IMR-90 (cell line): ENCODE data around the gene WASL. TPM values are rescaled to one million over a fixed set of nuclear protein-coding genes. Genes with fewer than 3 reads are reported as not detected.

Experiments used
- ATAC-seq: fragments of 200-7000 bp; cut with Tn5 transposase; 2 replicates; pipeline ENCODE4 v1.9.1; 2020; ENCODE audit warnings: low read depth, mild to moderate bottlenecking, moderate library complexity
- BruUV-seq: library from RNA; stranded (reverse); fragments of 400-500 nt; replicated peaks from 2 replicates; lab custom pipeline; 2021; lab: Mats Ljungman, UMichigan
- CTCF ChIA-PET: fragments of 300-600 bp; formaldehyde crosslinking; extraction: SDS; loops from one replicate; lab custom pipeline; 2021; ENCODE audit warnings: antibody characterized with exemption; lab: Yijun Ruan, JAX
- POLR2A ChIA-PET: fragments of 300-600 bp; sonication (Branson Sonifier 250); formaldehyde crosslinking; loops from one replicate; lab custom pipeline; 2022; ENCODE audit warnings: antibody characterized with exemption; ENCODE audit not compliant: unreplicated experiment; lab: Charles Lee
- DNase-seq: peaks from one replicate; pipeline ENCODE4 v3.0.0; 2013
- H2AFZ ChIP-seq: replicated peaks from 2 replicates; pipeline ENCODE3; 2013; ENCODE audit warnings: low read length, mild to moderate bottlenecking; ENCODE audit not compliant: poor library complexity
- H2AK5ac ChIP-seq: 2 replicates; pipeline ENCODE4 v1.6.1; 2013; ENCODE audit warnings: low read depth, low read length, inconsistent platforms
- H2AK9ac ChIP-seq: replicated peaks from 2 replicates; pipeline ENCODE3; 2013; ENCODE audit warnings: mild to moderate bottlenecking, low read depth, low read length, moderate library complexity; ENCODE audit not compliant: poor library complexity
- H2BK120ac ChIP-seq: 2 replicates; pipeline ENCODE4 v1.6.1; 2013; ENCODE audit warnings: low read depth, low read length, inconsistent platforms
- H2BK15ac ChIP-seq: 3 replicates; pipeline ENCODE4 v1.6.1; 2013; ENCODE audit warnings: low read depth, low read length, inconsistent platforms
- H2BK20ac ChIP-seq: 2 replicates; pipeline ENCODE4 v1.6.1; 2013; ENCODE audit warnings: low read depth, mild to moderate bottlenecking, inconsistent platforms, low read length, moderate library complexity
- H2BK5ac ChIP-seq: 2 replicates; pipeline ENCODE4 v1.6.1; 2013; ENCODE audit warnings: mild to moderate bottlenecking, low read depth, low read length, inconsistent platforms; ENCODE audit not compliant: poor library complexity, severe bottlenecking
- H3K14ac ChIP-seq: replicated peaks from 2 replicates; pipeline ENCODE4 v1.6.1; 2013; ENCODE audit warnings: low read depth, low read length, inconsistent platforms
- H3K18ac ChIP-seq: 2 replicates; pipeline ENCODE4 v1.6.1; 2013; ENCODE audit warnings: low read depth, low read length, control low read depth
- H3K23ac ChIP-seq: 2 replicates; pipeline ENCODE4 v1.6.1; 2013; ENCODE audit warnings: low read depth, low read length, inconsistent platforms
- H3K27ac ChIP-seq: 2 replicates; pipeline ENCODE4 v1.5.1; 2013; ENCODE audit warnings: mild to moderate bottlenecking, control low read depth, low read length; ENCODE audit not compliant: insufficient read depth
- H3K27me3 ChIP-seq: 2 replicates; pipeline ENCODE4 v1.6.1; 2013; ENCODE audit warnings: low read length; ENCODE audit not compliant: control insufficient read depth, insufficient read depth
- H3K36me3 ChIP-seq: 2 replicates; pipeline ENCODE4 v1.6.1; 2013; ENCODE audit warnings: low read length, mixed read lengths; ENCODE audit not compliant: control insufficient read depth, insufficient read depth
- H3K4ac ChIP-seq: 2 replicates; pipeline ENCODE4 v1.6.1; 2013; ENCODE audit warnings: low read depth, low read length, inconsistent platforms
- H3K4me1 ChIP-seq: 2 replicates; pipeline ENCODE4 v1.6.1; 2013; ENCODE audit warnings: low read length, mixed read lengths; ENCODE audit not compliant: control insufficient read depth, insufficient read depth
- H3K4me2 ChIP-seq: 2 replicates; pipeline ENCODE4 v1.6.1; 2013; ENCODE audit warnings: low read depth, mild to moderate bottlenecking, control low read depth, low read length, moderate library complexity
- H3K4me3 ChIP-seq: 2 replicates; pipeline ENCODE4 v1.5.1; 2013; ENCODE audit warnings: low read depth, mild to moderate bottlenecking, control low read depth, low read length, moderate library complexity; ENCODE audit not compliant: insufficient read depth
- H3K56ac ChIP-seq: 2 replicates; pipeline ENCODE4 v1.6.1; 2013; ENCODE audit warnings: low read length, inconsistent platforms; ENCODE audit not compliant: insufficient read depth; ENCODE audit errors: extremely low read depth
- H3K79me1 ChIP-seq, 2 experiments: 2 replicates each; pipeline ENCODE4 v1.6.1; 2013; ENCODE audit warnings: low read length in 2 of 2, inconsistent platforms in 1 of 2, low read depth in 1 of 2
- H3K9ac ChIP-seq: 2 replicates; pipeline ENCODE4 v1.6.1; 2013; ENCODE audit warnings: low read depth, low read length, control low read depth
- H3K9me1 ChIP-seq: 2 replicates; pipeline ENCODE4 v1.6.1; 2013; ENCODE audit warnings: low read length, inconsistent platforms; ENCODE audit not compliant: insufficient read depth
- H3K9me3 ChIP-seq: 2 replicates; pipeline ENCODE4 v1.6.1; 2013; ENCODE audit warnings: low read length; ENCODE audit not compliant: control insufficient read depth, insufficient read depth
- H4K20me1 ChIP-seq: 2 replicates; pipeline ENCODE4 v1.6.1; 2013; ENCODE audit warnings: low read length, inconsistent platforms; ENCODE audit not compliant: insufficient read depth
- H4K5ac ChIP-seq: 2 replicates; pipeline ENCODE4 v1.6.1; 2013; ENCODE audit warnings: mild to moderate bottlenecking, low read depth, low read length, control low read depth
- H4K8ac ChIP-seq, 2 experiments: 2 replicates each; pipeline ENCODE4 v1.6.1; 2013; ENCODE audit warnings: low read depth in 2 of 2, low read length in 2 of 2, control low read depth in 1 of 2, inconsistent platforms in 1 of 2
- H4K91ac ChIP-seq: 2 replicates; pipeline ENCODE4 v1.6.1; 2013; ENCODE audit warnings: low read depth, low read length, inconsistent platforms; ENCODE audit not compliant: insufficient read depth
- BHLHE40 ChIP-seq: fragments of 150-350 bp; IDR thresholded peaks from 2 replicates; pipeline ENCODE4 v1.6.1; 2016; ENCODE audit warnings: mild to moderate bottlenecking, low read depth, low read length
- CEBPB ChIP-seq: IDR thresholded peaks from 2 replicates; pipeline ENCODE4 v1.6.1; 2012; ENCODE audit warnings: low read depth, low read length, improper control_type of control experiment
- CHD1 ChIP-seq: IDR thresholded peaks from 2 replicates; pipeline ENCODE4 v1.6.1; 2012; ENCODE audit warnings: low read depth, low read length, improper control_type of control experiment
- FOS ChIP-seq: fragments of 150-350 bp; IDR thresholded peaks from 2 replicates; pipeline ENCODE4 v1.6.1; 2016; ENCODE audit warnings: low read depth, low read length
- MAFK ChIP-seq: IDR thresholded peaks from 2 replicates; pipeline ENCODE4 v1.6.1; 2012; ENCODE audit warnings: low read depth, low read length, improper control_type of control experiment
- MAZ ChIP-seq: IDR thresholded peaks from 2 replicates; pipeline ENCODE4 v1.6.1; 2012; ENCODE audit warnings: low read depth, mild to moderate bottlenecking, low read length, improper control_type of control experiment, moderate library complexity, borderline replicate concordance
- MXI1 ChIP-seq: IDR thresholded peaks from 2 replicates; pipeline ENCODE4 v1.6.1; 2012; ENCODE audit warnings: low read depth, mild to moderate bottlenecking, low read length, moderate library complexity, borderline replicate concordance
- NFE2L2 ChIP-seq: fragments of 150-350 bp; IDR thresholded peaks from 2 replicates; pipeline ENCODE4 v1.6.1; 2016; ENCODE audit warnings: low read depth, mild to moderate bottlenecking, low read length
- POLR2A ChIP-seq: IDR thresholded peaks from 2 replicates; pipeline ENCODE4 v1.6.1; 2012; ENCODE audit warnings: mild to moderate bottlenecking, low read depth, low read length
- RAD21 ChIP-seq: IDR thresholded peaks from 2 replicates; pipeline ENCODE4 v1.6.1; 2012; ENCODE audit warnings: low read length, improper control_type of control experiment
- RCOR1 ChIP-seq: IDR thresholded peaks from 2 replicates; pipeline ENCODE4 v1.6.1; 2012; ENCODE audit warnings: mild to moderate bottlenecking, low read length, improper control_type of control experiment; ENCODE audit not compliant: insufficient replicate concordance
- RFX5 ChIP-seq: IDR thresholded peaks from 2 replicates; pipeline ENCODE4 v1.8.0; 2012; ENCODE audit warnings: low read depth, mild to moderate bottlenecking, low read length, moderate library complexity
- SMC3 ChIP-seq: fragments of 150-350 bp; IDR thresholded peaks from 2 replicates; pipeline ENCODE4 v1.6.1; 2016; ENCODE audit warnings: low read depth, mild to moderate bottlenecking, antibody characterized with exemption, low read length, moderate library complexity
- WGBS, 2 experiments: methylation state at CpG; one replicate each; pipeline versions ENCODE4 v1.1.5 to v1.1.7; 2013; ENCODE audit warnings: missing lambda C conversion rate in 2 of 2; ENCODE audit not compliant: insufficient read length in 1 of 2; ENCODE audit errors: extremely low coverage in 2 of 2; 5-methylcytosine and 5-hydroxymethylcytosine counted together
- dilution Hi-C: fragments of 300-500 bp; cut with HindIII; formaldehyde crosslinking; loops from one replicate; pipeline ENCODE4 v1.14.3; 2018; ENCODE audit warnings: low sequenced_read_pairs; ENCODE audit not compliant: unreplicated experiment
- in situ Hi-C: fragments of 300-500 bp; cut with MboI; formaldehyde crosslinking; loops from 3 replicates; pipeline ENCODE4 v1.14.3; 2019; ENCODE audit warnings: low sequenced_read_pairs, inconsistent platforms, mixed read lengths
- intact Hi-C: fragments of 100-400 bp; cut with micrococcal nuclease; formaldehyde crosslinking; loops from 2 replicates; pipeline ENCODE4 v1.10.0; 2022
- polyA plus RNA-seq, 3 experiments: library from polyadenylated mRNA; depleted of rRNA; stranded (reverse); fragments of >200 nt; gene quantifications; 2 replicates each; pipeline ENCODE4 v1.2.3, GENCODE V29; 2012; ENCODE audit warnings: low replicate concordance in 1 of 3
- total RNA-seq: library from RNA; depleted of rRNA; stranded (reverse); fragments of >200 nt; gene quantifications from 2 replicates; pipeline ENCODE4 v1.2.3, GENCODE V29; 2012
- TF ChIP-seq, protein P1 (sequence below): fragments of 150-350 bp; IDR thresholded peaks from 2 replicates; pipeline ENCODE4 v1.6.1; 2017; ENCODE audit warnings: mild to moderate bottlenecking, antibody characterized with exemption, low read length, low read depth
- TF ChIP-seq, protein P2 (sequence below): fragments of 150-350 bp; IDR thresholded peaks from 2 replicates; pipeline ENCODE4 v1.6.1; 2016; ENCODE audit warnings: low read depth, mild to moderate bottlenecking, low read length, moderate library complexity, borderline replicate concordance

WASL gene
- total and polyA plus RNA-seq, 2 of the 4 experiments (the other 2 are of a cell fraction) = 2.3 to 7.9 TPM

DNA sequence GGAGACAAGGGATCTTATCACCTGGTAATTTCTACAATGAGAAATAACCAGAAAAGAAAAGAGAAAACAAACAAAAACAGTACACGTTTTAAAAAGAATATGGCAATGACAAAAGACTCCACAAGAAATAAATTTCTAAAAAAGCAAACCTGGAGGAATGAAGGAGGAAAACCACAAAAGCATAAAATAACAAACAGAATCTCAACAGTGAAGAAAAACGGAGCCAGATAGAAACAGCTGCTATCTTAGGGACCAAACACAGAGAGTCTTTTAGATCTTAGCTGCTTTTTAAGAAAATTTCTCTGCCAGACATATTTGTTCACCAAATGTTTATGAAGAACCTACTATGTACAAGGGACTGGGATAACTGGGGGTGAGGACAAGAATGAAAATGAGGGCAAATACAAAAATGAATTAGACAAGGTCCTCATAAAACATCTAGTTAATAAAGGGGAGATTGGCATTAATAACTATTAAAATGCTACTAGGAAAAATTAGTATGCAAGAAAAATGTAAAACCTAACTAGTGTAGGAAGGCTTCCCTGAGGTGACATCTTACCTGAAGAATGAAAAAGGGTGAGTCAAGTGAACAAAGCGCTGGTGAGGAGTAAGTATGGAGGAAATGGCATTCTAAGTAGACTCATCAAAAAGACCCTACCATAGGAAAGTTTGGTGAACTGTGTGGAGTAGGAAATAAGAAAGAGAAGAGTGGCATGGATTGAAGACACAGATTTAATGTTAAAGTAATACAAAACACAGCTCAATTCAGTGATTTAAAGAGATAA is 34.3 kb downstream of the WASL start:
- Histone ChIP-seq H3K27me3 (no peaks in the 10 kb centered on the region), H2AK9ac (no peak overlapping the region), H4K8ac (no peak overlapping the region), H3K4me2 (peak overlapping the region; percentile 31; the same call in 1 of the 2 replicates), H3K14ac (no peak overlapping the region), H3K27ac (no peak overlapping the region), H3K18ac (no peak overlapping the region), H4K91ac (no peak overlapping the region), H4K5ac (no peak overlapping the region), H3K56ac (no peak overlapping the region), H4K20me1 (peaks cover 37% of the 10 kb centered on the region; the same call in 1 of the 2 replicates), H3K79me1 (peaks cover 18 to 56% of the 10 kb centered on the region in 2 experiments), H3K9me1 (peaks cover 16% of the 10 kb centered on the region), H3K4me3 (no peak overlapping the region), H2BK20ac (no peak overlapping the region), H3K36me3 (no peaks in the 10 kb centered on the region), H3K9me3 (no peaks in the 10 kb centered on the region), H3K23ac (no peak overlapping the region), H3K9ac (no peak overlapping the region), H2BK15ac (no peak overlapping the region), H2BK5ac (no peak overlapping the region), H3K4ac (no peak overlapping the region), H2BK120ac (no peak overlapping the region), H3K4me1 (peaks cover 16% of the 10 kb centered on the region), H2AK5ac (no peak overlapping the region), H2AFZ (no peak overlapping the region)
- peak; percentile 24 for DNase-seq
- intact Hi-C loops (no loop called here), in situ Hi-C loops (no loop called here), dilution Hi-C loops (no loop called here)
- ChIA-PET CTCF (no interaction called here), POLR2A (no interaction called here)
- WGBS, 2 experiments = no CpG with 5 or more reads among the region's 3 CpGs
- ATAC-seq = no peak
- BruUV-seq = no TSS peak
- TF ChIP-seq RCOR1 (no peak), MXI1 (no peak), MAFK (no peak), FOS (no peak), CHD1 (no peak), POLR2A (no peak), RAD21 (no peak), BHLHE40 (no peak), MAZ (no peak), NFE2L2 (no peak), SMC3 (no peak), RFX5 (no peak), CEBPB (no peak)
- TF ChIP-seq, protein P1, sequence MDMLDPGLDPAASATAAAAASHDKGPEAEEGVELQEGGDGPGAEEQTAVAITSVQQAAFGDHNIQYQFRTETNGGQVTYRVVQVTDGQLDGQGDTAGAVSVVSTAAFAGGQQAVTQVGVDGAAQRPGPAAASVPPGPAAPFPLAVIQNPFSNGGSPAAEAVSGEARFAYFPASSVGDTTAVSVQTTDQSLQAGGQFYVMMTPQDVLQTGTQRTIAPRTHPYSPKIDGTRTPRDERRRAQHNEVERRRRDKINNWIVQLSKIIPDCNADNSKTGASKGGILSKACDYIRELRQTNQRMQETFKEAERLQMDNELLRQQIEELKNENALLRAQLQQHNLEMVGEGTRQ = no peak
- TF ChIP-seq, protein P2, sequence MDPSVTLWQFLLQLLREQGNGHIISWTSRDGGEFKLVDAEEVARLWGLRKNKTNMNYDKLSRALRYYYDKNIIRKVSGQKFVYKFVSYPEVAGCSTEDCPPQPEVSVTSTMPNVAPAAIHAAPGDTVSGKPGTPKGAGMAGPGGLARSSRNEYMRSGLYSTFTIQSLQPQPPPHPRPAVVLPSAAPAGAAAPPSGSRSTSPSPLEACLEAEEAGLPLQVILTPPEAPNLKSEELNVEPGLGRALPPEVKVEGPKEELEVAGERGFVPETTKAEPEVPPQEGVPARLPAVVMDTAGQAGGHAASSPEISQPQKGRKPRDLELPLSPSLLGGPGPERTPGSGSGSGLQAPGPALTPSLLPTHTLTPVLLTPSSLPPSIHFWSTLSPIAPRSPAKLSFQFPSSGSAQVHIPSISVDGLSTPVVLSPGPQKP = no peak
